HEK293 (cell line): Measurements from ENCODE around the gene KLHL13.

ENCODE experiments used
- CTCF ChIA-PET: fragments of 350-600 bp; formaldehyde crosslinking; extraction: SDS; loops from one replicate; lab custom pipeline; 2021; ENCODE audit warnings: antibody characterized with exemption; lab: Yijun Ruan, JAX
- POLR2A ChIA-PET: fragments of 300-600 bp; formaldehyde crosslinking; extraction: SDS; loops from one replicate; lab custom pipeline; 2020; ENCODE audit warnings: antibody characterized with exemption, inconsistent platforms; lab: Yijun Ruan, JAX
- H3K27ac ChIP-seq: fragments of 200-500 bp; sonication (Bioruptor generic); 2 replicates; pipeline ENCODE4 v1.5.1; 2014; ENCODE audit warnings: low read depth, low read length, control low read depth, inconsistent platforms; ENCODE audit errors: extremely low read depth
- H3K36me3 ChIP-seq, 2 experiments: fragments of 200-500 bp in 1 of 2; sonication (Bioruptor generic) in 1 of 2; 1 replicate in 1 of 2; 2 replicates in 1 of 2; pipeline ENCODE4 v1.5.1; 2014 to 2017; ENCODE audit warnings: inconsistent platforms in 2 of 2, low read length in 2 of 2; ENCODE audit not compliant: control insufficient read depth in 2 of 2, insufficient read depth in 1 of 2
- H3K4me1 ChIP-seq: fragments of 200-500 bp; sonication (Bioruptor generic); 2 replicates; pipeline ENCODE4 v1.5.1; 2014; ENCODE audit warnings: mild to moderate bottlenecking, low read length, inconsistent platforms; ENCODE audit not compliant: control insufficient read depth, insufficient read depth
- H3K4me3 ChIP-seq: 2 replicates; pipeline ENCODE4 v1.5.1; 2011; ENCODE audit warnings: low read depth, mild to moderate bottlenecking, control low read depth, low read length, moderate library complexity
- H3K9me3 ChIP-seq: fragments of 200-500 bp; sonication (Bioruptor generic); 2 replicates; pipeline ENCODE4 v1.5.1; 2014; ENCODE audit warnings: low read depth, low read length, inconsistent platforms; ENCODE audit not compliant: control insufficient read depth, insufficient read depth
- ATF2 ChIP-seq: fragments of 450-650 bp; formaldehyde crosslinking; IDR thresholded peaks from 2 replicates; pipeline ENCODE4 v1.5.1; 2016; ENCODE audit warnings: missing biosample characterization, missing genetic modification characterization, low read depth
- HOXA7 ChIP-seq: sonication (generic); formaldehyde crosslinking; IDR thresholded peaks from 2 replicates; pipeline ENCODE4 v1.8.1; 2022; ENCODE audit warnings: missing genetic modification reagents, borderline replicate concordance
- PRDM1 ChIP-seq: fragments of 450-650 bp; formaldehyde crosslinking; IDR thresholded peaks from 2 replicates; pipeline ENCODE4; 2016; ENCODE audit warnings: missing biosample characterization, missing genetic modification characterization
- SP7 ChIP-seq: fragments of 450-650 bp; formaldehyde crosslinking; IDR thresholded peaks from 2 replicates; pipeline ENCODE4 v1.5.1; 2016; ENCODE audit warnings: missing biosample characterization, missing genetic modification characterization
- TRIM28 ChIP-seq: IDR thresholded peaks from 2 replicates; pipeline ENCODE4 v1.6.1; 2011; ENCODE audit warnings: low read length, control low read depth, borderline replicate concordance
- ZBTB48 ChIP-seq: fragments of 450-650 bp; formaldehyde crosslinking; IDR thresholded peaks from 2 replicates; pipeline ENCODE4 v1.5.1; 2016; ENCODE audit warnings: missing biosample characterization, missing genetic modification characterization
- ZNF112 ChIP-seq: fragments of 450-650 bp; formaldehyde crosslinking; IDR thresholded peaks from 2 replicates; pipeline ENCODE4 v1.5.0; 2017; ENCODE audit warnings: missing biosample characterization, missing genetic modification characterization
- ZNF114 ChIP-seq: fragments of 450-650 bp; formaldehyde crosslinking; IDR thresholded peaks from 2 replicates; pipeline ENCODE4 v1.5.0; 2017; ENCODE audit warnings: missing biosample characterization, missing genetic modification characterization
- ZNF121 ChIP-seq: fragments of 450-650 bp; formaldehyde crosslinking; IDR thresholded peaks from 2 replicates; pipeline ENCODE4 v1.5.1; 2016; ENCODE audit warnings: missing biosample characterization, missing genetic modification characterization
- ZNF16 ChIP-seq: fragments of 450-650 bp; formaldehyde crosslinking; IDR thresholded peaks from 2 replicates; pipeline ENCODE4 v1.5.1; 2016; ENCODE audit warnings: low read depth, missing biosample characterization, missing genetic modification characterization
- ZNF19 ChIP-seq: fragments of 450-650 bp; formaldehyde crosslinking; IDR thresholded peaks from 2 replicates; pipeline ENCODE4; 2016; ENCODE audit warnings: missing biosample characterization, missing genetic modification characterization, low read depth
- ZNF585B ChIP-seq: fragments of 450-650 bp; formaldehyde crosslinking; IDR thresholded peaks from 2 replicates; pipeline ENCODE4 v1.5.1; 2016; ENCODE audit warnings: missing biosample characterization, missing genetic modification characterization
- ZNF610 ChIP-seq: fragments of 450-650 bp; formaldehyde crosslinking; IDR thresholded peaks from 2 replicates; pipeline ENCODE4 v1.5.1; 2016; ENCODE audit warnings: missing biosample characterization, missing genetic modification characterization, borderline replicate concordance
- TF ChIP-seq, protein P1 (sequence below): fragments of 450-650 bp; formaldehyde crosslinking; optimal IDR thresholded peaks from 2 replicates; pipeline ENCODE3; 2016; ENCODE audit warnings: missing biosample characterization, mild to moderate bottlenecking, missing genetic modification characterization
- TF ChIP-seq, protein P2 (sequence below): fragments of 450-650 bp; formaldehyde crosslinking; IDR thresholded peaks from 2 replicates; pipeline ENCODE4 v1.5.1; 2016; ENCODE audit warnings: missing biosample characterization, missing genetic modification characterization, low read depth

Gene KLHL13

DNA sequence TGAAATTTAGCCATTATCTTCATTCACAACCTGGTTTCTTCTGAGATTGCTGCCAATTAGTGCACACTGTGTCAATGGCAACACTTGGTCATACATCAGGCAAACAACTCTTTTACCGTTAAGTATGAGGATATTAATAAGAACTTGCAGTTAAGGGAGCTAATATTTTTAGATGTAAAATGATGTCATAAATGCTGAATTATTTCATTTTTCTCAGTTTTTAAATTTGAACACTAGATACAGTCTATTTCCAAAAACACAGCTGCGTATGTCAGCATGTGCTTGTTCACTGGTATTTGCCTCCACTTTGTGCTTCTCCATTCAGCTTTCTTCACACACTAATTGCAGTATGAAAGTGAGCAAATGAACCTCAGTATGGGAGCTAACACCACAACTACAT is 1.6 kb downstream of the KLHL13 start:
- Histone ChIP-seq H3K4me3 (no peak overlapping the region), H3K27ac (no peak overlapping the region), H3K9me3 (no peaks in the 10 kb centered on the region), H3K36me3 (no peaks in the 10 kb centered on the region; a peak in 1 of 3 replicates)
- CTCF ChIA-PET = interaction anchor here (0.6 to 0.8 kb wide), 2 partner anchors 28 to 132 kb away, joined by 3 read pairs; no protein-coding TSS in a partner anchor
- TF ChIP-seq ATF2 (tag by site-specific recombination) = peak; percentile 64
- no peak for TF ChIP-seq ZNF19 (tag by site-specific recombination)
- TF ChIP-seq, all 188 proteins: peak for 1
- POLR2A ChIA-PET = no interaction called here
- H3K4me1 ChIP-seq = no peaks in the 10 kb centered on the region

DNA sequence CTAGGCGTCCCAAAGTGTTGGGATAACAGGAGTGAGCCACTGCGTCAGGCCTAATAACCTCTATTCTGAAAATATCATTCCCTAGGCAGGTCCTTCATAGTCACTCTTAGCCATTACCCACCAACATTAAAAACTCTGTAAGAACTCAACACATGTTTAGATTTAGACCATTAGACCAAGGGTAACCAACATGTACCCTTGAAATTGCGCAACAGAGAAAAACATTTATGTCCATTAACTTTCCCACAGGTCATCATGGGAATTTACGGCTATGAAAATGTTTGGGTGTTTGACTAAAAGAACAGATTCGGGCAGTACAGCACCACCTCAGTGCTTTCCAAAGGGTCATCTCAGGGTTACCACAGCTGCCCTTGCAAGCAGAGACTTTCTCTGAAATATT is 7.5 kb downstream of the KLHL13 start:
- TF ChIP-seq TRIM28 (no peak), HOXA7 (CRISPR knock-in tag) (no peak), ZNF114 (tag by site-specific recombination) (no peak), ZNF112 (no peak), ZNF610 (tag by site-specific recombination) (no peak), SP7 (tag by site-specific recombination) (no peak), ZNF16 (tag by site-specific recombination) (no peak), ZNF585B (no peak), ZBTB48 (no peak), ZNF121 (tag by site-specific recombination) (no peak)
- TF ChIP-seq, protein P1, sequence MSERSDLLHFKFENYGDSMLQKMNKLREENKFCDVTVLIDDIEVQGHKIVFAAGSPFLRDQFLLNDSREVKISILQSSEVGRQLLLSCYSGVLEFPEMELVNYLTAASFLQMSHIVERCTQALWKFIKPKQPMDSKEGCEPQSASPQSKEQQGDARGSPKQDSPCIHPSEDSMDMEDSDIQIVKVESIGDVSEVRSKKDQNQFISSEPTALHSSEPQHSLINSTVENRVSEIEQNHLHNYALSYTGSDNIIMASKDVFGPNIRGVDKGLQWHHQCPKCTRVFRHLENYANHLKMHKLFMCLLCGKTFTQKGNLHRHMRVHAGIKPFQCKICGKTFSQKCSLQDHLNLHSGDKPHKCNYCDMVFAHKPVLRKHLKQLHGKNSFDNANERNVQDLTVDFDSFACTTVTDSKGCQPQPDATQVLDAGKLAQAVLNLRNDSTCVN (tag by site-specific recombination) = no peak
- Histone ChIP-seq H3K4me1 (no peaks in the 10 kb centered on the region), H3K4me3 (no peak overlapping the region), H3K9me3 (no peaks in the 10 kb centered on the region), H3K27ac (no peak overlapping the region), H3K36me3 (no peaks in the 10 kb centered on the region; a peak in 1 of 3 replicates)
- POLR2A ChIA-PET = interaction anchor here (0.7 kb wide), 1 partner anchor 828 kb away, joined by 3 read pairs; no protein-coding TSS in a partner anchor
- CTCF ChIA-PET = no interaction called here

DNA sequence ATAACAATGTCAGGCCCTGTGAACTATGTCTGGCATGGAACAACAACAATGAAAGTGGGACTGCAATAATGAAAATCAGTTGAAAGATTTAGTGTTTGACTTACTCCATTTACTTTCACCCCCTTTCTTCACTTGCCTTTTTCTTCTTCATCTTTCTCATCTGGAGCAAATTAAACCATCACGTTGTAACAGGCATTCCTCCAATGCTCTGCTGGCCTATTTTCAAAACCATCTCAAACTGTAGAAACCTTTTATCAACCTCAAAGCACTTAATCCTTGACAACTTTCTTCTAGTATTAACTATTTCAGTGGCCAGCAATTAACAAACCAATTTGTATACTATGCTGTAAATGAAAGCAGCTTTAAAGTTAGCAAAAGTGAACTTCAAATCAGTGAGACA is 8.3 kb downstream of the KLHL13 start:
- Histone ChIP-seq H3K9me3 (no peaks in the 10 kb centered on the region), H3K27ac (no peak overlapping the region), H3K4me1 (no peaks in the 10 kb centered on the region), H3K4me3 (no peak overlapping the region), H3K36me3 (no peaks in the 10 kb centered on the region; a peak in 1 of 3 replicates)
- ChIA-PET POLR2A (no interaction called here), CTCF (no interaction called here)
- TF ChIP-seq, protein P2, sequence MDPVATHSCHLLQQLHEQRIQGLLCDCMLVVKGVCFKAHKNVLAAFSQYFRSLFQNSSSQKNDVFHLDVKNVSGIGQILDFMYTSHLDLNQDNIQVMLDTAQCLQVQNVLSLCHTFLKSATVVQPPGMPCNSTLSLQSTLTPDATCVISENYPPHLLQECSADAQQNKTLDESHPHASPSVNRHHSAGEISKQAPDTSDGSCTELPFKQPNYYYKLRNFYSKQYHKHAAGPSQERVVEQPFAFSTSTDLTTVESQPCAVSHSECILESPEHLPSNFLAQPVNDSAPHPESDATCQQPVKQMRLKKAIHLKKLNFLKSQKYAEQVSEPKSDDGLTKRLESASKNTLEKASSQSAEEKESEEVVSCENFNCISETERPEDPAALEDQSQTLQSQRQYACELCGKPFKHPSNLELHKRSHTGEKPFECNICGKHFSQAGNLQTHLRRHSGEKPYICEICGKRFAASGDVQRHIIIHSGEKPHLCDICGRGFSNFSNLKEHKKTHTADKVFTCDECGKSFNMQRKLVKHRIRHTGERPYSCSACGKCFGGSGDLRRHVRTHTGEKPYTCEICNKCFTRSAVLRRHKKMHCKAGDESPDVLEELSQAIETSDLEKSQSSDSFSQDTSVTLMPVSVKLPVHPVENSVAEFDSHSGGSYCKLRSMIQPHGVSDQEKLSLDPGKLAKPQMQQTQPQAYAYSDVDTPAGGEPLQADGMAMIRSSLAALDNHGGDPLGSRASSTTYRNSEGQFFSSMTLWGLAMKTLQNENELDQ (tag by site-specific recombination) = no peak
- TF ChIP-seq PRDM1 (tag by site-specific recombination) = peak; percentile 79
